HG02678 (cell line): Measurements from ENCODE around the gene CMKLR1.
A peak's percentile ranks its signal among the peaks of the same experiment; 100 is the strongest.

Experiments used
- ATAC-seq: cut with Tn5 transposase; IDR thresholded peaks from one replicate; pipeline ENCODE4 v1.9.1; 2021; ENCODE audit warnings: mild to moderate bottlenecking, moderate library complexity; ENCODE audit not compliant: unreplicated experiment

Gene CMKLR1

GRCh38 chr12:108337235-108338223 lies 1.6 kb downstream of the CMKLR1 start:
- ATAC-seq: no peak

GRCh38 chr12:108335349-108336119 lies 3.6 kb downstream of the CMKLR1 start:
- peak; percentile 50 for ATAC-seq

GRCh38 chr12:108333898-108334699 lies 5.0 kb downstream of the CMKLR1 start:
- ATAC-seq: peak; percentile 60

GRCh38 chr12:108332791-108333382 lies 6.2 kb downstream of the CMKLR1 start:
- no peak for ATAC-seq

GRCh38 chr12:108328420-108328819 lies 10.7 kb downstream of the CMKLR1 start:
- no peak for ATAC-seq

- ATAC-seq: no peak
Measured at GRCh38 chr12:108327621-108328344, 11.3 kb downstream of the CMKLR1 start.

- no peak for ATAC-seq
Measured at GRCh38 chr12:108326254-108326750, 12.8 kb downstream of the CMKLR1 start.

- no peak for ATAC-seq
Measured at GRCh38 chr12:108325549-108325948, 13.6 kb downstream of the CMKLR1 start.

- no peak for ATAC-seq
Measured at GRCh38 chr12:108325018-108325358, 14.1 kb downstream of the CMKLR1 start.

GRCh38 chr12:108324351-108325017 lies 14.6 kb downstream of the CMKLR1 start:
- no peak for ATAC-seq

GRCh38 chr12:108323581-108323980 lies 15.5 kb downstream of the CMKLR1 start:
- no peak for ATAC-seq

- no peak for ATAC-seq
Measured at GRCh38 chr12:108322998-108323397, 16.1 kb downstream of the CMKLR1 start.

- ATAC-seq: no peak
Measured at GRCh38 chr12:108321688-108322087, 17.4 kb downstream of the CMKLR1 start.

- no peak for ATAC-seq
Measured at GRCh38 chr12:108320507-108321293, 18.4 kb downstream of the CMKLR1 start.

- ATAC-seq: no peak
Measured at GRCh38 chr12:108319277-108320234, 19.6 kb downstream of the CMKLR1 start.

GRCh38 chr12:108318472-108319275 lies 20.4 kb downstream of the CMKLR1 start:
- no peak for ATAC-seq
